Activated naive CD8-positive, alpha-beta T cell treated with anti-CD3 and anti-CD28 coated beads for 36 hours (primary cell): ENCODE measurements around the gene NUP85. TPM values are rescaled to one million over a fixed set of nuclear protein-coding genes. Genes with fewer than 3 reads are reported as not detected.

Source experiments
- DNase-seq: peaks from one replicate; pipeline ENCODE4 v3.0.0; 2021
- H3K27ac Mint-ChIP-seq: one replicate; pipeline ENCODE4 v1.8.0; 2022; ENCODE audit warnings: mild to moderate bottlenecking, moderate library complexity, mixed read lengths
- H3K27me3 Mint-ChIP-seq: one replicate; pipeline ENCODE4 v1.8.0; 2022; ENCODE audit warnings: mild to moderate bottlenecking, mixed read lengths
- H3K36me3 Mint-ChIP-seq: one replicate; pipeline ENCODE4 v1.8.0; 2021; ENCODE audit warnings: mild to moderate bottlenecking, mixed read lengths
- H3K4me1 Mint-ChIP-seq: one replicate; pipeline ENCODE4 v1.8.0; 2021; ENCODE audit warnings: mixed read lengths
- H3K4me3 Mint-ChIP-seq: one replicate; pipeline ENCODE4 v1.8.0; 2022; ENCODE audit warnings: mild to moderate bottlenecking, moderate library complexity, mixed read lengths
- H3K9me3 Mint-ChIP-seq: one replicate; pipeline ENCODE4 v1.8.0; 2022; ENCODE audit warnings: mixed read lengths
- total RNA-seq, 2 experiments: library from RNA; stranded (reverse); gene quantifications; one replicate each; pipeline ENCODE4 v1.2.3, GENCODE V29; 2021

Gene NUP85
- total RNA-seq, 2 experiments from 2014 or later, result 134 to 137 TPM

- no peak overlapping the region for H3K27ac Mint-ChIP-seq
- no peak overlapping the region for H3K4me3 Mint-ChIP-seq
- no peaks in the 10 kb centered on the region for H3K9me3 Mint-ChIP-seq
- no peak for DNase-seq
- H3K27me3 Mint-ChIP-seq, result no peaks in the 10 kb centered on the region
- peaks cover 3% of the 10 kb centered on the region for H3K4me1 Mint-ChIP-seq
- peaks cover 25% of the 10 kb centered on the region for H3K36me3 Mint-ChIP-seq
Measured at GRCh38 chr17:75228305-75228704, 22.8 kb downstream of the NUP85 start.

- Mint-ChIP-seq H3K36me3 (peaks cover 25% of the 10 kb centered on the region), H3K9me3 (no peaks in the 10 kb centered on the region), H3K27me3 (no peaks in the 10 kb centered on the region), H3K4me1 (peaks cover 3% of the 10 kb centered on the region), H3K4me3 (no peak overlapping the region), H3K27ac (no peak overlapping the region)
- no peak for DNase-seq
Measured at GRCh38 chr17:75228847-75229246, 23.4 kb downstream of the NUP85 start.

- no peak for DNase-seq
- Mint-ChIP-seq H3K4me3 (no peak overlapping the region), H3K9me3 (no peaks in the 10 kb centered on the region), H3K27ac (no peak overlapping the region), H3K27me3 (no peaks in the 10 kb centered on the region), H3K36me3 (peaks cover 23% of the 10 kb centered on the region), H3K4me1 (no peaks in the 10 kb centered on the region)
Measured at GRCh38 chr17:75231071-75231470, 25.6 kb downstream of the NUP85 start.

- Mint-ChIP-seq H3K9me3 (no peaks in the 10 kb centered on the region), H3K27ac (no peak overlapping the region), H3K27me3 (no peaks in the 10 kb centered on the region), H3K36me3 (peaks cover 23% of the 10 kb centered on the region), H3K4me3 (no peak overlapping the region), H3K4me1 (no peaks in the 10 kb centered on the region)
- DNase-seq, result no peak
Measured at GRCh38 chr17:75231741-75232464, 26.4 kb downstream of the NUP85 start.

- no peak overlapping the region for H3K27ac Mint-ChIP-seq
- no peaks in the 10 kb centered on the region for H3K9me3 Mint-ChIP-seq
- no peak overlapping the region for H3K4me3 Mint-ChIP-seq
- H3K36me3 Mint-ChIP-seq, result peaks cover 24% of the 10 kb centered on the region
- H3K27me3 Mint-ChIP-seq, result no peaks in the 10 kb centered on the region
- H3K4me1 Mint-ChIP-seq, result no peaks in the 10 kb centered on the region
- no peak for DNase-seq
Measured at GRCh38 chr17:75232786-75233185, 27.3 kb downstream of the NUP85 start.

GRCh38 chr17:75237100-75238014, 31.9 kb downstream of the NUP85 start:
- peaks cover 24% of the 10 kb centered on the region for H3K4me1 Mint-ChIP-seq
- peak overlapping the region; percentile 22 for H3K27ac Mint-ChIP-seq
- DNase-seq, result no peak
- H3K4me3 Mint-ChIP-seq, result no peak overlapping the region
- no peaks in the 10 kb centered on the region for H3K9me3 Mint-ChIP-seq
- peaks cover 22% of the 10 kb centered on the region for H3K36me3 Mint-ChIP-seq
- no peaks in the 10 kb centered on the region for H3K27me3 Mint-ChIP-seq

- Mint-ChIP-seq H3K9me3 (no peaks in the 10 kb centered on the region), H3K27me3 (no peaks in the 10 kb centered on the region), H3K36me3 (peaks cover 25% of the 10 kb centered on the region), H3K4me1 (peaks cover 30% of the 10 kb centered on the region), H3K27ac (peak overlapping the region; percentile 68), H3K4me3 (no peak overlapping the region)
- no peak for DNase-seq
Measured at GRCh38 chr17:75238020-75238580, 32.6 kb downstream of the NUP85 start.

- Mint-ChIP-seq H3K27ac (peak overlapping the region; percentile 68), H3K27me3 (no peaks in the 10 kb centered on the region), H3K9me3 (no peaks in the 10 kb centered on the region), H3K4me3 (peak overlapping the region; percentile 58), H3K4me1 (peaks cover 37% of the 10 kb centered on the region), H3K36me3 (peaks cover 27% of the 10 kb centered on the region)
- peak; percentile 59 for DNase-seq
Measured at GRCh38 chr17:75238684-75239191, 33.3 kb downstream of the NUP85 start.

GRCh38 chr17:75239214-75239613, 33.7 kb downstream of the NUP85 start:
- H3K27ac Mint-ChIP-seq, result no peak overlapping the region

GRCh38 chr17:75239778-75240393, 34.4 kb downstream of the NUP85 start:
- peaks cover 31% of the 10 kb centered on the region for H3K36me3 Mint-ChIP-seq
- no peak overlapping the region for H3K4me3 Mint-ChIP-seq
- H3K9me3 Mint-ChIP-seq, result no peaks in the 10 kb centered on the region
- no peaks in the 10 kb centered on the region for H3K27me3 Mint-ChIP-seq
- peaks cover 46% of the 10 kb centered on the region for H3K4me1 Mint-ChIP-seq
- DNase-seq, result no peak
- H3K27ac Mint-ChIP-seq, result peak overlapping the region; percentile 20

More at GRCh38 chr17:75239214-75239613, 33.7 kb downstream of the NUP85 start:
- Mint-ChIP-seq H3K27me3 (no peaks in the 10 kb centered on the region), H3K36me3 (peaks cover 30% of the 10 kb centered on the region), H3K4me1 (peaks cover 40% of the 10 kb centered on the region), H3K4me3 (no peak overlapping the region), H3K9me3 (no peaks in the 10 kb centered on the region)
- DNase-seq, result no peak

- H3K4me1 Mint-ChIP-seq, result peaks cover 46% of the 10 kb centered on the region
- no peaks in the 10 kb centered on the region for H3K27me3 Mint-ChIP-seq
Measured at GRCh38 chr17:75240394-75241142, 35.1 kb downstream of the NUP85 start.

GRCh38 chr17:75241143-75241430, 35.6 kb downstream of the NUP85 start:
- Mint-ChIP-seq H3K27me3 (no peaks in the 10 kb centered on the region), H3K27ac (no peak overlapping the region), H3K4me3 (no peak overlapping the region), H3K9me3 (no peaks in the 10 kb centered on the region), H3K36me3 (peaks cover 30% of the 10 kb centered on the region), H3K4me1 (peaks cover 49% of the 10 kb centered on the region)
- DNase-seq, result no peak

More at GRCh38 chr17:75240394-75241142, 35.1 kb downstream of the NUP85 start:
- no peaks in the 10 kb centered on the region for H3K9me3 Mint-ChIP-seq
- H3K36me3 Mint-ChIP-seq, result peaks cover 30% of the 10 kb centered on the region
- peak; percentile 61 for DNase-seq
- peak overlapping the region; percentile 63 for H3K27ac Mint-ChIP-seq
- no peak overlapping the region for H3K4me3 Mint-ChIP-seq

GRCh38 chr17:75241502-75241901, 36.0 kb downstream of the NUP85 start:
- peaks cover 51% of the 10 kb centered on the region for H3K4me1 Mint-ChIP-seq
- H3K27me3 Mint-ChIP-seq, result no peaks in the 10 kb centered on the region
- peaks cover 30% of the 10 kb centered on the region for H3K36me3 Mint-ChIP-seq
- peak overlapping the region; percentile 80 for H3K27ac Mint-ChIP-seq
- H3K4me3 Mint-ChIP-seq, result no peak overlapping the region
- no peak for DNase-seq
- no peaks in the 10 kb centered on the region for H3K9me3 Mint-ChIP-seq

- H3K9me3 Mint-ChIP-seq, result no peaks in the 10 kb centered on the region
- DNase-seq, result no peak
- H3K4me1 Mint-ChIP-seq, result peaks cover 56% of the 10 kb centered on the region
Measured at GRCh38 chr17:75241996-75242460, 36.5 kb downstream of the NUP85 start.

More at GRCh38 chr17:75241996-75242460, 36.5 kb downstream of the NUP85 start:
- Mint-ChIP-seq H3K27me3 (no peaks in the 10 kb centered on the region), H3K4me3 (no peak overlapping the region), H3K27ac (peak overlapping the region; percentile 80), H3K36me3 (peaks cover 35% of the 10 kb centered on the region)
